ENCODE results near the gene ORMDL2. TPM values are rescaled to one million over a fixed set of nuclear protein-coding genes. Genes with fewer than 3 reads are reported as not detected.

The ORMDL2 gene
- total and polyA plus RNA-seq, 2 donors (not counting 3 experiments of a cell fraction or from before 2014, with no cell fraction given), result 55.0 to 70.4 TPM

DNA sequence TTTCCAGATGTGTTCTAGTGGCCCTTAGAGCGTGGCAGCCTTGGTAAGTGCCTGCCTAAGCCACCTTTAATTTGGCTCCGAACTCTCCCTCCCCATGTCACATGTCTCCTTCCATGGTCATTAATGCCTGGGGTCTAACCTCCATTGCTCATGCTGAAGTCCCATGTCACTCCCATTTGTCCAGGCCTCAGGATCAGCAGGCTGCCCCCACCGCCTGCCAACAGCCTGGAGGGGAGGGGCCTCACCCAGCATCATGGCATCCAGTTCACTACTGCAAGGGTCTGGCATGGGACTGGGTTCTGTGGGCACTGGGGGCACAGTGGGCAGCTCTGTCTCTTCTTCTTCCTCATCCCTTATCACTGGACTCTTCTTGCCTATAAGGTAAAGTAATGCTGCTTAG is 20.5 kb downstream of the ORMDL2 start:
- Histone ChIP-seq H3K27ac (ENCODE audit: insufficient read depth, low read depth, low read length) (no peak overlapping the region), H4K20me1 (replicated peaks; ENCODE audit: control insufficient read depth, extremely low read depth, insufficient read depth, low read length) (no peaks in the 10 kb centered on the region), H3K27me3 (ENCODE audit: control insufficient read depth in 2 of 2, insufficient read depth in 2 of 2, low read length in 2 of 2) (no peaks in the 10 kb centered on the region), H3K9me1 (replicated peaks; ENCODE audit: control insufficient read depth, extremely low read depth, insufficient read depth, low read length) (no peaks in the 10 kb centered on the region), H3K9ac (replicated peaks; ENCODE audit: extremely low read depth, insufficient read depth, low read length) (no peak overlapping the region), H2AFZ (ENCODE audit: low read depth, low read length) (no peak overlapping the region), H3K9me3 (replicated peaks; ENCODE audit: control insufficient read depth, insufficient read depth, low read length) (no peaks in the 10 kb centered on the region), H3K4me3 (replicated peaks in 1 of 3; ENCODE audit: insufficient read depth in 1 of 3, low read depth in 1 of 3, low read length in 3 of 3) (no peak overlapping the region), H3K79me2 (ENCODE audit: control insufficient read depth, insufficient read depth, low read length) (no peaks in the 10 kb centered on the region), H3K4me2 (ENCODE audit: insufficient read depth, low read length) (no peak overlapping the region), H3K36me3 (ENCODE audit: control insufficient read depth in 2 of 2, extremely low read depth in 1 of 2, insufficient read depth in 2 of 2, low read length in 2 of 2) (no peaks in the 10 kb centered on the region), H3K4me1 (ENCODE audit: control insufficient read depth, extremely low read depth, insufficient read depth, low read length) (peaks cover 8% of the 10 kb centered on the region)
- BruUV-seq (replicated peaks), result no TSS peak
- POLR2A ChIA-PET, result interaction anchor here (1.5 kb wide), 1 partner anchor 9 kb away, joined by 4 read pairs; the partner anchor contains the start of gene DNAJC14
- DNase-seq (ENCODE audit: low read depth, low spot score), result no peak
- TF ChIP-seq, protein P1, sequence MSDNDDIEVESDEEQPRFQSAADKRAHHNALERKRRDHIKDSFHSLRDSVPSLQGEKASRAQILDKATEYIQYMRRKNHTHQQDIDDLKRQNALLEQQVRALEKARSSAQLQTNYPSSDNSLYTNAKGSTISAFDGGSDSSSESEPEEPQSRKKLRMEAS (IDR thresholded peaks at IDR 0.05; ENCODE audit: insufficient read depth, insufficient read length), result no peak
- TF ChIP-seq POLR2AphosphoS5 (IDR thresholded peaks at IDR 0.05; ENCODE audit: insufficient read depth, low read depth, low read length) (no peak), EZH2 (IDR thresholded peaks at IDR 0.05; ENCODE audit: borderline replicate concordance, low read depth, low read length, severe bottlenecking) (no peak), GATA2 (IDR thresholded peaks at IDR 0.05; ENCODE audit: insufficient read depth, insufficient read length, low read depth, low read length) (no peak), JUN (IDR thresholded peaks at IDR 0.05; ENCODE audit: borderline replicate concordance, insufficient read depth, insufficient read length, low read depth) (no peak), FOS (IDR thresholded peaks at IDR 0.05; ENCODE audit: borderline replicate concordance, insufficient read depth, low read length) (no peak), POLR2A (IDR thresholded peaks at IDR 0.05; ENCODE audit: low read depth, low read length) (no peak), MYC (IDR thresholded peaks at IDR 0.05; ENCODE audit: low read depth, low read length) (no peak)
- TF ChIP-seq, protein P2, sequence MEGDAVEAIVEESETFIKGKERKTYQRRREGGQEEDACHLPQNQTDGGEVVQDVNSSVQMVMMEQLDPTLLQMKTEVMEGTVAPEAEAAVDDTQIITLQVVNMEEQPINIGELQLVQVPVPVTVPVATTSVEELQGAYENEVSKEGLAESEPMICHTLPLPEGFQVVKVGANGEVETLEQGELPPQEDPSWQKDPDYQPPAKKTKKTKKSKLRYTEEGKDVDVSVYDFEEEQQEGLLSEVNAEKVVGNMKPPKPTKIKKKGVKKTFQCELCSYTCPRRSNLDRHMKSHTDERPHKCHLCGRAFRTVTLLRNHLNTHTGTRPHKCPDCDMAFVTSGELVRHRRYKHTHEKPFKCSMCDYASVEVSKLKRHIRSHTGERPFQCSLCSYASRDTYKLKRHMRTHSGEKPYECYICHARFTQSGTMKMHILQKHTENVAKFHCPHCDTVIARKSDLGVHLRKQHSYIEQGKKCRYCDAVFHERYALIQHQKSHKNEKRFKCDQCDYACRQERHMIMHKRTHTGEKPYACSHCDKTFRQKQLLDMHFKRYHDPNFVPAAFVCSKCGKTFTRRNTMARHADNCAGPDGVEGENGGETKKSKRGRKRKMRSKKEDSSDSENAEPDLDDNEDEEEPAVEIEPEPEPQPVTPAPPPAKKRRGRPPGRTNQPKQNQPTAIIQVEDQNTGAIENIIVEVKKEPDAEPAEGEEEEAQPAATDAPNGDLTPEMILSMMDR (IDR thresholded peaks at IDR 0.05; ENCODE audit: extremely low read depth in 1 of 2, insufficient read depth in 1 of 2, low read depth in 1 of 2, low read length in 2 of 2), result no peak
- no peak for FAIRE-seq
- intact Hi-C loops (cut with micrococcal nuclease), result no loop called here
- CTCF ChIA-PET, result interaction anchor here (0.7 kb wide), 1 partner anchor 20 kb away, joined by 3 read pairs; no protein-coding TSS in a partner anchor
- dilution Hi-C loops (cut with MboI; ENCODE audit: extremely low pct_ligation_motif_present, low sequenced_read_pairs), result no loop called here
